NCI-H2196 (cell line): ENCODE results near the gene TXNRD1.
"Not testable (repeated sequence)": the region's sequence is repeated elsewhere in the genome, so short reads cannot be mapped to it uniquely, and the experiment has no call there.

ENCODE experiments used
- DNase-seq: peaks from one replicate; lab custom pipeline; 2025; ENCODE audit not compliant: unreplicated experiment; lab: John Stamatoyannopoulos, UW

TXNRD1 gene

DNA sequence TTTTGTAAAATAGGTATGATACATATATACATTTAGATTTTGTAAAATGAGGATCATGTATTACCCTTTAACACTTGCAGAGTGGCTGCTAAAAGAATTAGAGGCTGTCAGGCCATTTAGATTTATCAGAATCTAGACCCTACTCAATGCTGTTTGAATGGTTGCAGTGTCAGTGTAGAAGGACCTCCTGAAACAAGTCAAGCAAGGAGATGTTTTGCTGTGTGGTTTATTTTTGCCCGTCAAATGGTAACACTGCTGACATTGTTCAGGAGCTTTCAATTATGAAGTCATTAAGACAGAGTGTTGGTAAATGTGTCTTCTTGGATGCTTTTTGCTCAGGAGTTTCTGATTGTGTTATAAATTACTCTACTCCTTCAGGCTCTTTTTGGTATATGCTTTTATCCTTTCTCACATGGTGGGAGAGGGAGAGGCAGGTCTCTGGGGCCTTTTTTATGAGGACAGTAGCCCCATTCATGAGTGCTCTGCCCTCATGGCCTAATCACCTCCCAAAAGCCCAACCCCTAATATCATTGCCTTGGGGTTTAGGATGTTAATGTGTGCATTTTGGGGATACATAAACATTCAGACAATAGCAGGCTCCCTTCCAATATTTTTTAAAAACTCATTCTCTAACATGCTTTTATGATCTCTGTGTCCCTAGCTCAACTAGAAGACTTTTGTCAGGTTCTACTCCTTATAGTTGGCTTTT lies 104.5 kb downstream of the TXNRD1 start:
- DNase-seq: no peak

DNA sequence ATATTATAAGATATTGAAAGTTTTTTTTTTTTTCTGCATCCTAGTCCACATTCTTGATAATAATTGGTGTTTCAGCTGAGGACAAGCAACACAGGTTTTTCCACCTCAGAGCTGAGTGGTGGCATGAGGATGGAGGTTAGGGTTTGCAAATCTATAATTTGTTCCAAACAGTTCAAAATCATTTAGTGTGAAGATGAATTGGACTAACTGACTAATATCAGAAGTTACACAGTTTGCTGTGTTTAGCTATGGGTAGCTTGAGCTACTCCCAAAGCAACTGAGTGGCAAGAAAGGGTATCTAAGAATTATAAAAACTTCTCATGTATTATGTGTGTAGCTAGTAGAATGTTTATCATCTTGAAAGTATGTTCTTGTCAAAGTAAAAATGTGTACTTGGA lies 105.0 kb downstream of the TXNRD1 start:
- DNase-seq: no peak

DNA sequence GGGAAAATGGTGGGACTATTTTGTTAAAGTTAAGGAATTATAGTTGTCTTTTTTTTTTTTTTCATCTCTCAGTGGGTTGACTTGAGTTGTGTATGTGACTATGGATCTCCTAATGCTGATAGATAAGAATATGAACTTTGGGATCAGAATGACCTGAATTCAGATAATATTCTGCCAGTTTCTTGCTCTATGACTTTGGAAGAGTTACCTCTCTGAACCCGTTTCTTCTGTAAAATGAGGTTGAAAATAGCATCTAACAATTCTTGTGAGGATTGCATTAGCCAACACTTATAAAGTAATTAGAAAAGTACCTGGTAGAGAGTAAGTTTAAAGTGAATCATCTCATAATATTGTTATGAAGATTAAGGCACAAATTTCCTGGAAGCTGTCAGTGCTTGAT lies 106.4 kb downstream of the TXNRD1 start:
- no peak for DNase-seq

DNA sequence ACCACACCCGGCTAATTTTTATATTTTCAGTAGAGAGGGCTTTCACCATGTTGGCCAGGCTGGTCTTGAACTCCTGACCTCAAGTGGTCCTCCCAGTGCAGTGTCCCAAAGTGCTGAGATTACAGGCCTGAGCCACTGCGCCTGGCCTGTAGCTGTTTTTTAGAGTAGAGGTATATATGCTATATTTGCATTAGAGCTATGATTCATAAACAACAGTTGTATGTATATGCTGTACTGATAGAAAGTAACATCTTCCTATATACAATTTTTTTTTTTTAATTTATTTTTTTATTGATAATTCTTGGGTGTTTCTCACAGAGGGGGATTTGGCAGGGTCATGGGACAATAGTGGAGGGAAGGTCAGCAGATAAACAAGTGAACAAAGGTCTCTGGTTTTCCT lies 107.0 kb downstream of the TXNRD1 start:
- not testable (repeated sequence) for DNase-seq

DNA sequence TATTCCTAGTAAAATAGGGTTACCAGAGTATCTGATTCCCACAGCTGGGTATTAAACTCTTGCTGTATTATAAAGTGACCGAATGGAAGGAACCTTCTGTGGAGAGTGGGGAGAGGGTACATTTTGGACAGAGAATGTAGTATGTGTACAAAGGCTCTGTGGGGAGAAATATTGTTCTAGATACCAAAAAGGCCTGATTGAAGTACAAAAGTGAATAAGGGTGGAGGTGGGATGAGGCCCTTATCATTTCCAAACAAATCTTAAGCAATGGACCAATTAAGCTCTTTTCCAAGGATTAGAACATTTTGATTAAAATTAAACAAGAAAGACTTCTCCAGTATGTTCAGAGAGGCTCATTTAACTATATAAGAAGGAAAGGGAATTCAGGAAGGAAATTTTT lies 108.3 kb downstream of the TXNRD1 start:
- no peak for DNase-seq

DNA sequence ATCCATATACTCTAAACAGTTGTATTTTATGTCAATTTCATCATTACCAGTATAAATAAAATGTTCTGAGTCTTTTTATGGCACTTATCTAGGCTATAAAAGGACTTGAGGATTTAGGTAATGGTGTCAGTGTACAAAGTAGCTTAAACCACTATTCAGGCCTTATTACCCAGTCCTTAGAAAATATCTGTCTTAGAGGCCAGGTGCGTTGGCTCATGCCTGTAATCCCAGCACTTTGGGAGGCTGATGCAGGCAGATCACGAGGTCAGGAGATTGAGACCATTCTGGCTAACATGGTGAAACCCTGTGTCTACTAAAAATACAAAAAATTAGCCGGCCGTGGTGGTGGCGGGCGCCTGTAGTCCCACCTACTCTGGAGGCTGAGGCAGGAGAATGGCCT lies 112.7 kb downstream of the TXNRD1 start:
- not testable (repeated sequence) for DNase-seq

DNA sequence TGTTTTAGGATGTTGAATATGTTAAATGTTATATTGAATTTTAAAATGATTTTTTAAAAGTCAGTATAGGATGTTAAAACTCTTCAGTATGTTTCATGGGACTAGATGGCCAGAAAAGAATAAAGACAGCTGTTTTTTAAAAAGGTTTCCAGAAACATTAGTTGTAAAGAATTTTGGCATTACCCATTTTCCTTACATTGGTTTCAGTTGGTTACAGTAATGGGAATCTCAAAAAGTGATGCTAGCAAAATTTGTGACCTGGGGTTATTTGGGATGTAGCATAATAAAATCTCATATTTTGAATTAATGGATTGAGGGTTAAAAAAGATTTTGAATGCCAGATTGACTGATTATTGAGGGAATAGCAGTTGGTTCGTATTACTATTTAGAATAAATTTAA lies 113.2 kb downstream of the TXNRD1 start:
- no peak for DNase-seq

DNA sequence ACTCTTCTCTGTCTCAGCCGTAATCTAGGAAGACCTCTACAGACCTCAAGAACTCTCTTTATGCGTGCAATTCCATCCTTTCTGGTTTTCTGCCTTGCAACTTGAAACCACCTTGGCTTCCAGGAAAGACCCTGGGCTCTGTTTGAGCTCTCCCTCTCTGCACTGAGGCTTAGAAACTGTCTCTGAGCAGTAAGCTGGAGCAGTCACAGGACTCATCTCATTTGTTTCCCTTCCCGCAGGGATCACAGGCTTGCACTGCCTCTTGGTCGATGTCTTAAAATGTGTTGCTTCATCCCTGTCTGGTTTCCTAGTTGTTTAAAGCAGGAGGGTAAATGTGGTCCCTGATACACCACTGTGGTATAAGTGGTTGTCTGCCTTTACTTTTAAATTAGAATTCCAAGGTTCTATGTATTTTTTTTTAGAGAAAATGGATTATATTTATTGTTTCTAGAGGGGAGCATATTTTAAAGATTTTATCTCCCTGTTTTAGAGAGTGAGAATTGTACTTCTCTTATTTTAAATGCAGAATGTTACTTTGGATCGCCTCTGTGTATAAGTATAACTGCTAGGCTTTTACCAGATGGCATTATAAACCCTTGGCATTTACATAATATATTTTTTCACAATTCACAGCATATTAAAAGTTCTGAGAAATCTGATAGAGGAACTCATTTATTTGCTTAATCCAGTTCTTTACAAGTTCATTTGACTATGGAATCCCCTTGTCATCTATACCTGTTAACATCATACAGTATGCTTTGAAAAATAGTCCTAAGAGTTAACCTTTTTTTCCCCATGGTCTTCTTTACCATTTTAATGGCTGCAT lies 114.3 kb downstream of the TXNRD1 start:
- no peak for DNase-seq

DNA sequence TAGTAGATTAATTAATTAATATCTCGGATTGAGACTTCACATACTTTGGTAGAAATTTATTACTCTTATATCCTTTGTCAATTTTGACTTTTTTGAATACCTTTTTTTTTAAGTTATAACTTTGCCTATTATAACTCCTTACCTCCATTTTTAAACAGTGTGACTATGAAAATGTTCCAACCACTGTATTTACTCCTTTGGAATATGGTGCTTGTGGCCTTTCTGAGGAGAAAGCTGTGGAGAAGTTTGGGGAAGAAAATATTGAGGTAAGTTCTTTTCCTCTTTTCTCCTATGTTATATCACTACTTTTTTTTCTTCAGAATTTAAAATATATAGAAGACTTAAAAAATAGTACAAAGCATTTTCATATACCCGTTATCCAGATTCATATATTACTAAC lies 115.8 kb downstream of the TXNRD1 start:
- DNase-seq: no peak

DNA sequence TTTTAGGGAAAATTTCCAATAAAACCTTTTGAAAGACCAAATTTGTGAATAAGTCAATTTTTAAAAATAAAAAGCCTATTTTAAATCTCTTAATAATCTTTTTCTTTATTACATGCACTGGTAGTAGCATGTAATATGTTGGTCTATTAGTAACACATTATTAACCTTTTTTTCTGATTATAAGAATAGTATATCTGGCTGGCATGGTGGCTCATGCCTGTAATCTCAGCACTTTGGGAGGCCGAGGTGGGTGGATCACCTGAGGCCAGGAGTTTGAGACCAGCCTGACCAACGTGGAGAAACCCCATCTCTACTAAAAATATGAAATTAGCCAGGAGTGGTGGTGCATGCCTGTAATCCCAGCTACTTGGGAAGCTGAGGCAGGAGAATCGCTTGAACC lies 116.7 kb downstream of the TXNRD1 start:
- not testable (repeated sequence) for DNase-seq

DNA sequence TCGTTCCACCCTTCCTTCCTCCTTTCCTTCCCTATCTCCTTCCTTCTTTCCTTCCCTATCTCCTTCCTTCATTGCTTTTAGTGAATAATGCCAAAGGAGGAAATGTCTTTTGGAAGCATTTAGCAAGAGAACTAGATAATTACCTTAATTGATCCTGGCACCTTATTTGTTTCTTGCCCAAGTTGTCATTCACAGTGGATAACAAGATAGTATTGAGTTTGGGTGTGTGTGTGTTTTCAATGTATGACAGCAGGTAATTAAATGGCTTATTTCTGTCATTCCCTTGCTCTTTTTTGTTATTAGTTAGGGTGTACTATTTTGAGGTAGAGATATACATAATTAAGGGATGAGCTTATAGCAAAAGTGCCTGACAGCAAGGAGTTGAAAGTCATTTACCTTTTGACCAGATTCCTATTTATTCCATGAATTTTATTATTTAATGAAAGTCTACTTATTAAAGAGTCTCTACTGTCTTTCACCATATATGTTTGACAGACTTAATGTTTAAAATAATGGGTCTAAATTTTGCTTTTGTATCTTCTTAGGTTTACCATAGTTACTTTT lies 118.2 kb downstream of the TXNRD1 start:
- no peak for DNase-seq

DNA sequence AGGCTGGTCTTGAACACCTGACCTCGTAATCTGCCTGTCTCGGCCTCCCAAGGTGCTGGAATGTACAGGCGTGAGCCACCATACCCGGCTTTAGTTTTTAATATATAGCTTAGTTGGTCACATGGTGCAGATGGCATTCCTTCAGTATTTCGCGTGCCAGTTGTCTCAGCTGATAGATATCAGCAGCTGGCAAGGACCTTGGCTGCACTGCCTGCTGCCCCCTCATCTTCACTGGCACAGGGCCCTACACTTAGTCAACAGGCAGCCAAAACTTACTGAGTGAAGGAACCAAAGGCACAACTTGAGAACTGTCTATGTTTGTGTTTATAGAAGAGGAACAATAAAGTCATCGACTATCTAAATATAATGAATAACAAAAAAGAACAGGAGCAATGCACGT lies 119.0 kb downstream of the TXNRD1 start:
- no peak for DNase-seq

DNA sequence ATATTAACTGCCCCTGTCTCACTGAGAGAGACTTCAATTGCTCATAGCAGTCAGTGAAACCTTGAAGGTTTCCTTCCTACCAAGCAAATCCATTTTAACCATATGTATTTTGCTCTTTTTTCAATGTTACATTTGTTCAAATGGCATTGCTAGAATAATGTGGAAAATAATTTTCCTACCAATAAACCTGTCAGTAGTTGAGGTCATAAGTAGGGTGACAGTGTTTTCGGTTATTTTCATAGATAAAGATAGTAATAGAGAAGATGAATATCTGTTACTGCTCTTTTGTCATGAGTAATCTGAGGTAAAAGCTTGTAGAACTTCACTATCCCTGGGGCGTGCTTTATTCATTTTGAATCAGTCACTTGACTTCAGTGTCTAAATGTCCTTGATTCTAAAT lies 120.5 kb downstream of the TXNRD1 start:
- no peak for DNase-seq

DNA sequence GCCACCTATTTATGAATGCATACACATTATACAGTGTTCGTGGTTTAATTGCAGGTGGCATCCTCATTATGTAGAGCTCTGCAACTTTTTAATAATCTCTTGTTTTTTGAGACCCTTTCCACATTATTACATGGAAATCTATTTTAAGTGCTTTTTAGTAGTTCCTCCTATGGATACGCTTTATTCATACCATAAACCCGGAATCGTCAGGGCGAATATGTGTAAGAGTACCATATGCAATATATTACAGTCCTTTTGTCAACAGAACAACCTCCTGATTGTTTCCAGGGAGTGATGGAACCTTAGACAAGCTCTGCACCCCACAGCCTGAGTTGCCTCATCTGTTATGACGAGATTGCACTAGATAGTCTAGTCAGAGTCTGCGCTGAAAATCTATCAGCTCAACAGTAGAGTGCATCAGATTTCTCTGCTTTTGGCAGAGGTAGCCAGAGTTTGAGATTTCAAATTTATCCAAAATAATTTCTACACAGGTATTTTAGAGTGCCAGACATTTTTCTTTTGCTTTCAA lies 121.5 kb downstream of the TXNRD1 start:
- no peak for DNase-seq

DNA sequence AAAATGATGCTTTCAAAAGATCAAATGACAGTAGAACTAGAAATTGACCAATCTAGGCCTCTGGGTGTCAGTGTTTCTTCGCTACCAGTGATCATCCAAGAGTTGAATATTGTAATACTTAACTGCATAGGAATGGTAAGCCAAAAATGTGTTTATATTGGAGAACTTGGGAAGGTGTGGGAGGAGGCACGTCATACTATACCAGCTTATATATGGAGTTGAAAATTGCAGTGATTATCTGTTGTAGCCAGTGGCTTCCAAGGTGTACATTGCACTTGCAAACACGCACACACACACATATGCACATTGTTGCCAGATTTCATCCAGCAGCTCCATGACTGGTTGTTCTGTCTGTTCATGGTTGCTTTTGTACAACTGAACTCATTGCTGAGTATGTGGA lies 124.1 kb downstream of the TXNRD1 start:
- DNase-seq: no peak

DNA sequence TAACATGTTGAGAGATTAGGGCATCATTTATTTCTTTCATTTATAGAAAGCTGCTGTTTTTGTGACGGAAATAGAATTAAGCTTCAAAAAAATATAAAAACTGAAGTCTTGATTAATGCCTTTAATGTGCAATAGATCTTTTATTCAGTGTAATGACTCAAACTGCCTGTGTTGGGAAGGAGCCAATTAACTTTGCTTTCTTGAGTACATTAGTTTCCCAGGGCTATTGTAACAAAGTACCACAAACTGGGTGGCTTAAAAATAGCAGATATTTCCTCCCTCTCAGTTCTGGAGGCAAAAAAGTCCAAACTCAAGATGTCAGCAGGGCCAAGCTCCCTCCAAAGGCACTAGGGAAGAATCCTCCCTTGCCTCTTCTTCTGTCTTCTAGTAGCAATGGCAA lies 124.6 kb downstream of the TXNRD1 start:
- no peak for DNase-seq

DNA sequence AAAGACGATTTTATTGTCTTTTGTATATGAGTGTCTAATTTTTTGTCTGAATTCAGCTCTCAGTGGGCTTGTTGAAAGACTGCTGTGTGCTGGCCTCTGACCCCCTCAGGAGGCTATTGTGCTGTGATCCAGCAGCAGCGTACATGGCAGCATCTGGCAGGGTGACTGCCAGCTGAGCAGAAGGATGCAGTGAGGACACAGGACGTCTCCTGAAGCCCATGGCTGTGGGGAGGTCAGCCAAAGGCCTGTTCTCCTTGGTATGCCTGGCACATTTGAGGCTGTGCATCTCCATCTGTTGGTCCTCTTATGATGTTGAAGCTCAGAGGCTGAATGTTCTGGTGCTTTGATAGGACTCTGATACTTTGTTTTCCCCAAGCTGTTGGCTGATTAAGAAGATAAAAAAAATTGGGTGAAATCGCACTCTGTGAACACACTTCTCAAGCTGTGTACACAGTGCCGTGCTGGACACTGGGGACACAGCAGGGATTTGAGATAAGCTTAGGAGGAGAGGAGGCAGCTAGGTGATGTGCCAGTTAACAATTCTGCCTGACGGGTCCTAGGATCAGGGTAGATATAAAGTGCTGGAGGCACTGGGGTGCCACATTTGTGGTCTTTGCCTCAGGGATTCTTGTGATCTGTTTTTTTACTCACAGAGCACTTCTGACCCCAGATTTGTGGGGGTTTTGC lies 125.5 kb downstream of the TXNRD1 start:
- DNase-seq: no peak

DNA sequence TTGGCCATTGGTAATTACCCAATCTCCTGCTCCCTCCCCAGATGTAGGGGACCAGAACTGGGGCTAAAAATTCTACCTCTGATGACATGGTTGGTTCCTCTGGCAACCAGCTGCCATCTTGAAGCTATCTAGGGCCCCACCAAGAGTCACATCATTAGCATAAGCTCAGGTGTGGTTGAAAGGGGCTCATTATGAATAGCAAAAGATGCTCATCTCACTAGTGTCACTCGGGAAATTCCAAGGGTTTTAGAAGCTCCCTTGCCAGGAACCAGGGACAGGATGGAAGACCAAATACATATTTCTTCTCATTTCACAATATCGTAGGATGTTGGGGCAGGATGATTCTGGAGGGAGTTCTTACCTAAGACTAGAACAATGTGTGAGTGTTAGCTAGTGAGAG lies 126.6 kb downstream of the TXNRD1 start:
- no peak for DNase-seq

DNA sequence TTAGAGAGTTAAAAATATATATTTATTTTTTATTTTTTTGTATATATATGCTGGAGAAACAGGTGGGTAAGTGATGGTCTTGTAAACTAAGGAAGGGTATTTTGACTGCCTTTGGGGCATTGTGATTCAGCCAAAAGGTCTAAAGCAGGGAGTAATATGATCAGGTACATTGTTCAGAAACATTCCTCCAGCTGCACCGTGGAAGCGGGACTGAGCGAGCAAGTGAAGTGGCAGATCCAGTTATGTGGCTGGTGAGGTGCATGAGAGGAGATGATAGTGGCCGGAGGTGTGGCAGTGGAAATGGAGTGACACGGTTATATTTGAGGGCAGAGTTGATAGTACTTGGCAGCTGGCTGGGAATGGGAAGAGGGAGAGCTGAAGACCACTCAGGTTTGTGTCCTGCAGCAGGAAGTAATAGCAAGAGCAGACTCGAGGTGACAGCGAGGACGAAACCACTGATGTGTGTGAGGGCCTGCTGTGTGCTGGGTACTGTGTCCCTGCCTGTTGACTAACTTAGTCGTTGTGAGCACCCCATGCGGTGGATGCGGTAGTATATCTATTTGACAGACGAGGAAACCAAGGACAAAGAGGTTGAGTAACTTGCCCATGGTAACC lies 127.2 kb downstream of the TXNRD1 start:
- DNase-seq: no peak

DNA sequence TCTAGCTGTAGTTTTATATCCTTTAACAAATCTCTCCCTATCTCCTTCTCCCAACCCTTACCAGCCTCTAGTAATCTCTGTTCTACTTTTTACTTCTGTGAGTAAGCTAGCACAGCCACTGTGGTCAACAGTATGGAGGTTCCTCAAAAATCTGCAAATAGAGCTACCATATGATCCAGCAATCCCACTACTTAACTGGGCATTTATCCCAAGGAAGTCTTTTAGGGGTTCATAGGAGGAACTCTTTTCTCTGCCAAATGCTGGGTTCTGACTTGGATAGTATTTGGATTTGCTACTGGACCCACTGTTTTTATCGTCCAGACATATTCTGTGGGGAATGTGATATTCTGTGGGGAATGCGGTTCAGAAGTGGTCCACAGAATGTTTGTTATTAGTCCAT lies 129.1 kb downstream of the TXNRD1 start:
- no peak for DNase-seq
